NCI-H446 treated with DMSO at 0.1 percent for 48 hours (cell line): ENCODE data around the gene RPL22.

Experiments used
- DNase-seq: peaks from one replicate; lab custom pipeline; 2025; lab: John Stamatoyannopoulos, UW

RPL22 gene

DNA sequence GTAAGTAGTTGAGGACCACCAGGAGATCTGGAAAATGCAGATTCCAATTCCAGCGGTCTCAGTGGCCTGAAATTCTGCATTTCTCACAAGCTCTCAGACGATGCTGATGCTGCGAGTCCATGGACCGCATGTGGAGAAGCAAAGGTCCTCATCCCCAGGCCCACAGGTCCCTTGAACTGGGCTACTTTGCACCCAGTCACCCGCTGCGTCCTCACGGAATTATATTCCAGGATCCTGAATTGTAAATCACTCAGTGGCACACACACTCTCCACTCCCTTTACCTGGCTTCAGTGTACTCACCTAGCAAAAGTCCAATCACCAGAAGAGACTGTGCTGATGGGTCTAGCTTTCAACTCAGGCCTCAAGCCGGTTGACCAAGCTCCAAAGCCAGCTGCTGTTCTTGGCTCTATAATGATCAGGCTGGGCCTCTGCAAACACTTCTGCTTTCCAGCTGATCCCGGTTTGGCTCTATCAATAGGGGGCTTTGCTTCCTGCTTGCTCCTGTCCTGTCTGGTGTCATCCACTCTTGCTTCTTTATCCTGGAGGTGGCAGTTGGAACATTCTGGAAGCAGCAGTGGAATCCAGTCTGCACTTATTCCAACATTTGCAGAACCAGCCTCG is 904 bp upstream of the RPL22 start:
- DNase-seq: no peak

DNA sequence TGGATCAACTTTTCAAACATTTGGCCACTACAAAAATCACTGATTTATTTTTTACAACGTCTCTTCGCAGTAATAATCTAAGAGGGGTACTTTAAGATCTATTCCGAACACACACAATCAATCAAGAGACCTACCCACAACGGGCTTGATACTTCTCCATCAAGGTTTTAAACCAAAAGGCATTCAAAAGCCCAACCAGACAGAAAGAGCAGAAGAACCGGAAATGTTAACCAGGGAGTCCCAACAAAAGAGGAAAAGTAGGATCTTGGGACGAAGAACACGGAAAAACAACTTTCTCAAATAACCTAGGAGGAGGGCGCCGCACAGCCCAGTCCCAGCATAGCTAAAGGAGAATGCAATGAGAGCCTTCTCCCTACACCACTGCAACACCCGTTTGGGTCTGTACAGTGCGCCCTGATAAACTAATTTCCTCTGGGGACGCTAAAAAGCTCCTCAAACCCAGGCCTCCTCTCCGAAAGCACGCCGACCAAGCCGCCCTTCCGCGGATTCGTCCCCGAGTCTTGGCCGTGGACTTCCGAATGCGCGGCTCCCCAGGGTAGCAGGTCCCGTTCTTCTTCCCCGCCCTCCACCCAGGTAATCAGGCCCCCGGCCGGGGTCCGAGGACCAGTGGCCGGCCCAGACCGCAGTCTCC is 623 bp downstream of the RPL22 start:
- no peak for DNase-seq

DNA sequence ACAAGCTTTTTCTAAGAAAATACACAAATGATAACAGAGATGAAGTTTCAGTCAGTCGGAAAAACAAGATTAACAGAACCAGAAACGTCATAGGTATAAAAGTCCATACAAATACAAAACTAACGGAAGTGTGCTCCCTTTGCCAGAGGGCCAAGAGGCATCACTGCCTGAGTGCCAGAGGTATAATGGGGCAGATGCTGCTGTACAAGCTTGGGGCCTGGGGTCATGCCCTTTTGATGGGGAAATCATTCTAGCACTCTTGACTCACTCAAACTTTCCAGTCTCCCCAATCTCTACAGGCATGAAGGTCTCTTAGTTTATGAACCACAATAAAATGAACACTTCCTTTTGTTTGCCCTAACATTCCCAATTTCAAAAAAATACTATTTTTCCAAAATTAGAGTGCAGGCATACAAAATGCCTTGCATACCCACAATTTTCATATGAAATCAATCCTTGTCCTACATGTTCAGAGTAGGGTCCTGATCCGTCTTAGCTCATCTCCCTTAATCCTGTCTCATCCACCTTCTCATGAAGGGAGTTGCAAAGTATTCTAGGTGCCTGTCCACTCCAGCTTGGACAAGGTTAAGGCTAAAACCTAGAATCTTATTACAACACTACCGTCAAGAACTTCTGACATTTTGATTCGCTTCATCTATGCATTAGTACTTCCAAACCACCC is 1.5 kb downstream of the RPL22 start:
- no peak for DNase-seq

DNA sequence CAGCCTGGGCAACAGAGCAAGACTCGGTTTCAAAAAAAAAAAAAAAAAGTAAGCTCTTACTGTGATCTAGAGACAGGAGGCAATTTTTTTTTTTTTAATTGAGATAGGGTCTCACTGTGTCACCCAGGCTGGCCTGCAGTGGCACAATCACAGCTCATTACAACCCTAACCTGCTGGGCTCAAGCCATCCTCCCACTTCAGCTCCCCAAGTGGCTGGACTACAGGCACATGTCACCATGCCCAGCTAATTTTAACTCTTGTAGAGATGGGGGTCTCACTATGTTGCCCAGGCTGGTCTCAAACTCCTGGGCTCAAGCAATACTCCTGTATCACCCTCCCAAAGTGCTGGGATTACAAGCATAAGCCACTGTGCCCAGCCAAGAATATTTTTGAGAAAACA is 7.4 kb downstream of the RPL22 start:
- DNase-seq: no peak

DNA sequence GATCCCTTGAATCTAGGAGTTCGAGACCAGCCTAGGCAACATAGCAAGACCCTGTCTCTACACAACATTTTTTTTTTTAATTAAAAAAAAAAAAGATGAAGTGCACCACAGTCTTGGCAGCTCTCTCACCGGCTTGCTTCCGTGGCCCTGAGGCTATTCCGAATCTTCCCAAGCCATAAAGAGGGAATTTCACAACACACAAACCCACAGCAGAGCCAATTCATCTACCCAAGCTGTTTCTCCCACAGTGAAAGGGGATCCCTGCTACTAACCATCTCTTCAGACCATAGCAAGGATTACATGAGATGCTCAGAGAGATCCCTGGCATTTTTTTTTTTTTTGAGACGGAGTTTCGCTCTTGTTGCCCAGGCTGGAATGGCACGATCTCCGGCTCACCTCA is 10.9 kb downstream of the RPL22 start:
- no peak for DNase-seq

DNA sequence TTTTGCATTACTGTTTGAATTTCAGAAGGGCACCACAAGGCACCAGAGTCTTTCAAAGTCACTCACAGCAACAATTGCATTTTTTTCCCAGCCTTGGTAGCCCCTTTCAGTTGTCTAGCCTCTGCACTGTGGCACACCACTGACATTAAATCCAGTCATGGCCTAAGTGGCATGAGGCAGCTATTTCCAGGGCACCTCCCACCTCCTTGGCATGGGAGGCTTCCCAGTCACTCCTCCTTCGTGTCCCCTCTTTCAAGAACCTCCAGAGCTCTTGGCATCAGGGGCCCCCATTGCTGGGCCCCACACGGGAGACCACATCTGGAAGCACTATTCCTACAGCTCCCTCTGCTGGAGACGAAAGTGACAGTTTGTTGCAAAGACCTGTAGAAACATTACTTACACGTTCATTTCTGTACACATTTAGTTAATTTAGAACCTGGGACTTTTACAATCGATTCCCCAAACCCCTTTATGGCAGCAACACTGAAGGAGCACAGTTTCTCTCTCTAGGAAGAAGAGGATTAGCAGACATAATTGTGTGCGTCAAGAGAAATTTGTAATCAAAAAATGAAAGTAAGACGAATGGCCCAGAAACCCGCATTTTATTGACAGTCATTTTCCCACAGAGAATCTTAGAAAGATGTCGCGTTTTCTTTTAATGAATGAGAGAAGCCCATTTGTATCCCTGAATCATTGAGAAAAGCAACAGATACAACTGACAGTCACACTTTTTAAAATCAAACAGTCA is 13.6 kb downstream of the RPL22 start:
- no peak for DNase-seq

DNA sequence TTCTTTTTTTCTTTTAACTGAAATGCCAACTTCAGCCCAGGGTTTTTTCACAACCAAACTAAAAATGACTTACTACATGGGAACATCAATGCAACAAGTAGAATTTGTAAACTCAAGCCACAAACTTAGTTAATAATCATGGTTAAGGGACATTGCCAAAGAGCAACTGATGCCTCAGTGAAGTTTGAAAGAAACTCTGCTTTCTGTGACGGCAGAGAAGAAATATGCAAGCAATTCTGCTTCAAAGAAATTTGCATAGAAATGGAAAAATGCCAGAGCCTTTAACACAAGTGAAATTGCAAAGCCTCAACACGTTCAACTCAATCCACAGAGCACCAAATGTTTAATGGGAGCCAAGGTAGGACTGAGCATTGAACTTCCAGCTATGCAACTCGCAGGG is 14.2 kb downstream of the RPL22 start:
- DNase-seq: no peak

DNA sequence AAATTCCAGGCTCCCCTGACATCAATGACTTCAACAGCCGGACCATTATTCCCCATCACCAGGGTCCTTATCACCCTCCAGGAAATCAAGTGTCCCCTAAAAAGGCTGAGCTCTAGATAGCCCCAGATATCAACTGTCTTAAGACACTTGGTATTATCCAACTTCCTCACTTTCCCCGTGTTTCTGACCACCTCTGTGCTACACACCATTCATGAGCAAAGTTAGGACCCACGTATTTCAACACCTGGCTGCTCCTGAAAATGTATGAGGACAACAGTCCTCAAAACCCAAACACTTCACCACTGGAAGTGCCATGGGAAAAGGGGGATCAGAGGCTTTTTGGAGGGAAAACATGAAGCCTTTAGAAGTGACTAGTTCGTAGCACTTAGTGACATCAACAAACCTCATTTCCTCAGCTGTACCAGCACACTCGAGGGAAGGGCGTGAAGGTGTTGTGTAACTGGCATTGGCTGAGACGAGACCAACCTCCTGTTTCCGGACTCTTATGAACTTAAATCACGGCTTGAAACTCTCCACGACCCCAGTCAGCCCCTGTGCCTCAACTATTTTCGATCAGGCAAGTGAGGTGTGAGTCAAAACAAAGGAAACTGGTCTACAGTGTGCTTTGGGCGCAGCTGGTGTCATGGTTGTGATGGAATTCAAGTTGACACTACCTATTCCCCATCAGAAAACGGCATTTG is 15.2 kb downstream of the RPL22 start:
- DNase-seq: no peak

DNA sequence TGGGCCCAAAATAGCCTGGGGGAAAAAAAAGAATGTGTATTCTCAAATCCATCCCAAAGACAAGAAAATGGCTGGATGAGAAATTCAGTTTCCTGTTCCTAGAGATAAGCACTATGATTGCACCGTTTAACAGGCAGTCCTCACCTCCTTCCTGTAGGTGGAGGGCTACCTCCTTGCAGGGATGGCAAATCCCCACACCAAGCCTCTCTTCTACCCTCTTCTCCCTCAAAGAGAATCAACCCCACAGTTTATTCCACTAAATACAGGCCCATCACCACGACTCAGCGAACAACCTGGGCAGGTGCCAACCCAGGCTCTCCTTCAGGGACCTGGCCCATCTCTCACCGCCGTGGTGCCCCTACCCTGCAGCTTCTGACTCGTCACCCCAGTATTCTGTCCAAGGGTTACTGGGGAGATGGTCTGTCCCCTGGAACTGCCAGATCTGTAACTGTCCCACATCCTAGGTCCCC is 15.8 kb downstream of the RPL22 start:
- DNase-seq: no peak

DNA sequence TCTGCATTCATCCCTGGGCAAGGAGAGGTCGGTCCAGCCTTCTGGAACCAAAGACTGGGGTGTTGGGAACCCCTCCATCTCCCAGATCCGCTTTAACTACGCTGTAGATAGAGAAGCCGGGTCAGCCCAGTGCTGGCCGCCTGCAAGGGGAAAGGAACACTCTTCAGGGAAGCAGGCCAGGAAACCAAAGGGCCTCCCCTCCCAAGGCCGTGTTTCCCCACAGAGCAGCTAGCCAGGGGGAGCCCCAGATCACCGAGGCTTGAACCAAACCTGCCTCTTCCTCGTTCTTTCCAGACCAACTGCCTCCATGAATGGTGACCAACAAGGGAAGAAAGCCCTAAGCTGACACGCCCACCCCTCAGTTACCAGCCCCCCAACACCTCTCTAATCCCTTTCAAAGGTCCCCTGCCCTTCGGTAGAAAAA is 18.0 kb downstream of the RPL22 start:
- DNase-seq: no peak

DNA sequence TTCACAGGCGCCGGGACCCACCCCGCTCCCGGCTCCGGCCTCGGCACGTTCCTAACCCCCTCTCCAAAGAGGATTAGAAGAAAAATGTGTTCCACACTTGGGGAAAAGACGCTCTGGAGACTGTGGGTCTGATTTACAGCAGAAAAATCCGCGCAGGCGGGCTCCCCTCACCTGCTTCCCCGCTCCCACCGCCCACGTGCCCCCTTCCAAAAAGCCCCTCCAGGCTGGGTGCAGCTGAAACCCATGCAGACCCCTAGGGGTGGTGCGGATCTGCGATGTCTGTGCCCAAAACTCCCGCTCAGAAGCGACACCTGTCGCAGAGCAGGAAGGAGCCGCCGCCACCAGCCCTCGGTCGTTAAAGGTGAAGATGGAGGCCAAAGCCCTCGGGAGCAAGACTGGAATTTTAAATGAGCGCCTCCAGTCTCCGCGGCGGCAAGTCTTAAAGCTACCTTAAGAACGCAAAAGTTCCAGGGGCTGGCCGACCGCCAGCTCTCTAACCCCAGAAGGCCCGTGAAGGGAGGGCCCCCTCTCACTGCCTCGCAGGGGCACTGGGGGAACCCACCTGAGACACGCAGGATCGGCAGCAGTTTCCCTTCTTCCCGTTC is 18.6 kb downstream of the RPL22 start:
- no peak for DNase-seq

DNA sequence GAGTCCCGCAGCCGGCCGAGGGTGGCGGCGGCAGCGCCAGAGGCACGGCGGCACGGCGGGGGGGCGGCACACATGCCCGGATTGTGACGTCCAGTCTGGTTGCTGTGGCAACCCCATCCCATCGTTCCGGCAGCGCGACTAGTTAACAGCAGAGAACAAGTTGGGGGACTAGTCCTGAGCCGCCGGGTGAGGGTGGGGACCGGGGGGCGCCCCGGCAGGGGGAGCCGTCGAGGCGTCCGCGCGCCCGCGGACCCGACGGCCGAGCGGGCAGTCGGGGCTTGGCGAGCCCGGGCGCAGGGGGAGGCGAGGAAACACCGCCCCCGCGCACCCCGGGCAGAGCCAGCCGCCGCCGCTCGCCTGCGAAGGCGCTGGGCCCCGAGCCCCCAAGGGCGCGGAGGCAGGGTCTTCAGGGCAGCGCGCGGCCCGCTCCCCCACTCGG is 19.1 kb downstream of the RPL22 start, which contains the start of gene CHD5:
Gene CHD5 (minus strand): TSS at position 54 of the 439 bp plus-strand sequence. CDS start 298 bp downstream, outside the sequence.
- DNase-seq: no peak

DNA sequence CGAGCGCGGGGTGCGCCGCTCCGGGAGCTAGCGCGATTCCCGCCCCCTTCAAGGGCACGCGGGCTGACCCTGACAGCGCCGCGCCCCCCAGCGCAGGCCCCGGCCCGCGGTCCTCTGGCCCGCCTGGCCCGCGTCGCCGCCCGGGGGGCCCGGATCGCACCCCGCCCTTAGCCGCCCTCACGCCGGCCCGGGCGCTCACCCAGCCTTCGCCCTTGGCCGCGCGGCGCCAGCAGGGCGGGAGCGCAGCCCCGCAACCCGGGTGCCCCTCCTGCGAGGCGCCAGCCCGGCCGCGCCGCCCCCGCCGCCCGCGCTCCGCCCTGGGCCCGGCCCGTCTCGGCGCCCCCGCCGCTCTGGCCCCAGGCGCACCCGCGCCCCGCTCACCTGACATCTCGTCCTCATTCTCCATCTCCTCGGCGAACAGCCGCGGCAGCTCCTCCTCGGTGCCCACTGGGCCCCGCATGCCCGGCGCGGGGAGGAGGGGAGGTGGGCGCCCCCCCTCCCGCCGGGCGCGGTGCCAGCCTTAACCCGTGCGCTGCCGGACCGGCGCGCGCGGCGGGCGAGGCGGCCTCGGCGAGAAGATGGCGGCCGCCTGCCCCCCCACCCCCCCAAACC is 19.7 kb downstream of the RPL22 start:
- DNase-seq: no peak

DNA sequence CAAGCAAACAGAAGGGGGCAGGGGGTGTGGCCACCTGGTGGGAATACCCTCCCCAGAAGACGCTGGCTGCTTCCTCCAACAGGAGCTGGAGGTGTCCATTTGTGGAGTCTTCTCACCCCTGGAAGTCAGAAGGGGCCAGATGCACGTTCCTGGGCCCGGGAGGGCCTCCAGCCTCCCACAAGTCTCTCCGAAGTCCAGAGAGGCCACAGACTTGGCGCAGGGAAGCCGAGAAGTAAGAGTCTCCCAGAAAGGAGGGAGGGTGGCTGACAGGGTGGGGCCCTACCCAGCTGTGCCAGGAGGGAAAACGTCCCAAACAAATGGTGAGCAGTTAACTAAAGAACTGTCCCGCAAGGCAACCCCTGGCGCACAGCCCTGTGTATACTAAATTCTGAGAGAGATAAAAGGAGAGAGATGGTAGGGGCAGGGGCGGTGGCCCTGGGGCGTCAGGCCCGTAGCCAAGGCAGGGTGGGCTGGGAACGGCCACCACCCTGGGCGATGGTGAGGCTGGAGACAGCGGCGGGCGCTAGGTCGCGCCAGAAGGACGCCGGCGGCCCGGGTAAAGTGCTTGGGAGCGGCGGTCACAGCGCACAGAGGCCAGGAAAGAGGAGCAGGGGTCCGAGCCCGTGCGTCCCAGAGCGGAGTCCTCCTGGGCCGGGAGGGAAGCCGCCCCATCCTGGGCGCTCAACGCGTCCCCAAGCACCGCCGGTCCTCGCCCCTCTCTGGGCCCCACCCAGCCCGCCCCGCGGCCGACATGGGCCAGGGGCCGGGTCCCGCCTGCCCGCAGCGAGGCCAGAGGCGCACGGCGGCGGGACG is 20.4 kb downstream of the RPL22 start:
- no peak for DNase-seq

DNA sequence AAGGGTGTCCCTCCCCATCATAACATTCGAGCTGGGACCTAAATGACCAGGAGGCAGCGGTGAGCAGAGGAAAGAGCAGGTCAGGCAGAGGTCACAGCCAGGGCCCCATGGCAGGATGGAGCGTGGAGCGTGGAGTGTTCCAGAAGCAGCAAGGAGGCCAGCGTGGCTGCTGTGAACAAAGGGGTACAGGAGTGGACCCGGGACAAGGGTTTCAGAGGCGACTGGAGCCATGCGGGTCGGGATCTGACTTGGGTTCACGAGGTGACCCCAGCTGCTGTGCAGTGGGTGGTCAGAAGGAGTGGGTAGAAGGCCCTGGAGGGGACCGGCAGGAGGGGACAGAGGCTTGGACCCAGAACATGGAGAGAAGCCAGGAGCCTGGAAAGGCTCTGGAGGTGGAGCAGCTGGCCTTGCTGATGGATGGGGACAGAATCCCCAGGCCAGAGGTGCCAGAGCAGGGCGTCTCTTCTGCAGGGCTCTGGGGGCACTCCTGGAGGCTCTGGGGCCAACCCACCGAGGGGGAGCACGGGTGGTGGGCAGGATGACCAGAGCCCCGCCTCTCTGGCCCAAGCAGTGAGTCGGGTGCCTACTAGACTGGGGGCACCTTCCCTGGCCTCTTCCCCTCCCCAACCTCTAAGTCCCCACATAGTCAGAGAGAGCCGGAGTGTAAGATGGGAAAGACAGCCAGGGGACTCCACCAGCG is 21.6 kb downstream of the RPL22 start:
- no peak for DNase-seq

DNA sequence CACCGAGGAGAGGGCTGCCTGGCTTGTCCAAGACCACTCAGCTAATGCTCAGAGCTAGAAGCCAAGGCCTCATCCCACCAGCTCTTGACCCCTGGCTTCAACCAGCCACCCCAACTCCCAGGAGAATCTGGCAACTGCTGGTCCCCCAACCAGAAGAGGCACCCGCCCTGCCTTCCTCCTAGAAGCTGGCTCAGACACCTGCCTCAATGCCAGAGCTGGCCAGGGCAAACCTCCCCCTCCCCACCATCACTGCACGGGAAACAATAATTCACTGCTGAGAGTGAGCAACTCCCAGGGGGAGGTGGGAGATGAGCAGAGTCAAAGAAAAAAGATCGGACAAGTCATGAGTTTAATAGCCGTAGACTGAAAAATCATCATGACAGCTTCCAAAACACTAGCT is 22.6 kb downstream of the RPL22 start:
- DNase-seq: no peak

DNA sequence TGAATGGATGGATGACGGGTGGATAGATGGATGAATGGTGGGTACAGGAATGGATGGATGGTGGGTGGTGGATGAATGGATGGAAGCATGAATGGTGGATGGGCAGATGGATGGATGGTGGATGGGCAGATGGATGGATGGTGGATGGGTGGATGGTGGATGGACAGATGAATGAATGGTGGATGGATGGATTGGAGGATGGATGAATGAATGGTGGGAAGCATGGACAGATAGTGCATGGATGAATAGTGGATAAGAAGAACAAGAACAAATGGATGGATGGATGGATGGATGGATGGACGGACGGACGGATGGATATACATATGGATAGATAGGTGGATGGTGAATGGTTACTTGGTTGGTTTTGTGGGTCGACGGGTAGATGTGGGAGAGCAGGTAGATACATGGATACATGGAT is 24.0 kb downstream of the RPL22 start:
- DNase-seq: no peak

DNA sequence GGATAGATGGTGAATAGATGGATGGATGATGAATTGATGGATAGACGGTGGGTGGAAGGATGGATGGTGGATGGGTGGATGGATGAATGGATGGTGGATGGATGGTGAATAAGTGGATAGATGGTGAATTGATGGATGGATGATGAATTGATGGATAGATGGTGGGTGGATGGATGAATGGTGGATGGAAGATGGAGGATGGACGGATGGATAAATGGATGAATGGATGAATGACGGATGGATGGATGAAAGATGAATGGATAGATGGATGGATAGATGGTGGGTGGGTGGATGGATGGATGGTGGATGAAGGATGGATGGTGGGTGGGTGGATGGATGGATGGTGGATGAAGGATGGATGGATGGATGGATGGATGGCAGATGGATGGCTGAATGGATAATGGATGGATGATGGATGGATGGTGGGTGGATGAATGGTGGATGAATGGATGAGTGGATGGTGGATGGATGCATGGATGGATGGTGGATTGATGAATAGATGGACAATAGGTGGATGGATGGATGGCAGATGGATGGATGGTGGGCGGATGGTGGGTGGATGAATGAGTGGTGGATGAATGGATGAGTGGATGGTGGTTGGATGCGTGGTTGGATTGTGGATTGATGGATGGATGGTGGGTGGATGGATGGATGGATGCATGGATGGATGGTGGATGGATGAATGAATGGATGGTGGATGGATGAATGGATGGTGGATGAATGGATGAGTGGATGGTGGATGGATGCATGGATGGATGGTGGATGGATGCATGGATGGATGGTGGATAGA is 24.6 kb downstream of the RPL22 start:
- DNase-seq: no peak

DNA sequence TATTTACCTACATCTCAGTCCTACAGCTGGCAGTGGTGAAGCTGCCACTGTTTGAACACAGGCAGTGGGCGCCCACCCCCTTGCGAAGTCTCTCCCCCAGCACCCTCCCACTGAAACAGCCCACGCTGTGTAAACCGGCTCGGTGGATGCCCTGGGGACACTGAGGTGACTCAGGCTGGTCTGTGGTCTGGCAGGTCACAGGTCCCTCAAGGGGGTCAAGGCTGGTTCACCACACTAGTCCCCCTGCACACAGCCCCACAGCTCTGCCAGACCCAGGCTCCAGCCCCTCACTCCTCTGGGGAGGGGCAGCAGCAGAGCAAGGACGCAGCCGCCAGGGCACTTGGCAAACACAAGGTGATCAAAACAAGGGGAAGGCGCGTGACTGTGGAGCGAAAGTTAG is 26.8 kb downstream of the RPL22 start:
- DNase-seq: no peak
